Iris pigment epithelial cell (primary cell): ENCODE measurements around the gene FAM20B.

Experiments
- DNase-seq: peaks from one replicate; pipeline ENCODE4 v3.0.0-alpha.2; 2011; ENCODE audit warnings: low read depth

Gene FAM20B

GRCh38 chr1:179048339-179049124 is 22.8 kb downstream of the FAM20B start:
- no peak for DNase-seq

GRCh38 chr1:179052776-179053175 is 27.1 kb downstream of the FAM20B start:
- DNase-seq, result no peak

- no peak for DNase-seq
Measured at GRCh38 chr1:179053486-179053885, 27.8 kb downstream of the FAM20B start.

GRCh38 chr1:179055937-179056336 is 30.2 kb downstream of the FAM20B start:
- no peak for DNase-seq

DNA sequence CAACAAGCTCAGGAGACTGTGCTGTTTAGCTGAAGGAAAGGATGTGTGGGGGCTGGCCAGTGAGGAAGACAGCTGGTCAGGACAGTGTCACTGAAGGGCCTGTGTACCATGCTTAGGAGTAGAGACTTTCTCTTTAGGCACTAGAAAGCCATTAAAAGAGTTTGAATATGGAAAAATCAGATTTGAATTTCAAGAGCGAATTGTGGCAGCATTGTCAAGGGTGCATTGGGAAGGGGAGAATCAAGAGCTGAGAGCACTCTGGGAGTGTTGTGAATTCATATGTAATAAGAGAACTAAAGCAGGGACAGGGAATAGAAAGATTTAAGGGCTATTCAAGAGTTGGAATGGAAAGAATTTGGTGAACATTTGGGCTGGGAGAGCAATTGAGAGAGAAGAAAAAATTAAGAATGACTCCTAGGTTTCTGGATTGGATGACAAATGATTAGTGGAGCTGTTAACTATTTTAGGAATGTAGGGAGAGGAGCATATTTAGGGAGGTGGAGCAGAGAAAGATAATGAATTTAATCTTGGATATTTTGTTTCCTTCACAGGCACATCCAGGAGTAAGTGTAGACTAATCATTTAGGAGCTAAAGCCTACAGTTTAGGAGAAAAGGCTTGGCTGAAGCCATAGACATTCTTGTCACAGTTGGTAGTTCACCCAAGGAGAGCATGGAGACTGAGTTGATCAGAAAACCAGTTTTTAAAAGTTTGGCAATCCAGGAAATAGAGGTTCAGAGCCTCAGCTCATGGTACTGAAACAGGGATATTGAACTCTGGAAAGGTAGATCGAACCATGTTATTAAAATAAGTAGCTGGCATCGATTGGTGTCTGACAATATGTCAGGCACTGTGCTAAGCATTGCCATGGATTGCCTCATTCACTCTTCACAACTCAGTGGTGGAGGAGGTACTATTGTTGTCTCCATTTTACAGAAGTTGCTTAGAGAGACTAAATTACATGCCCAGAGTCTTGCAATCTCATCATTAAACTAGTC is 33.1 kb downstream of the FAM20B start:
- DNase-seq, result no peak

DNA sequence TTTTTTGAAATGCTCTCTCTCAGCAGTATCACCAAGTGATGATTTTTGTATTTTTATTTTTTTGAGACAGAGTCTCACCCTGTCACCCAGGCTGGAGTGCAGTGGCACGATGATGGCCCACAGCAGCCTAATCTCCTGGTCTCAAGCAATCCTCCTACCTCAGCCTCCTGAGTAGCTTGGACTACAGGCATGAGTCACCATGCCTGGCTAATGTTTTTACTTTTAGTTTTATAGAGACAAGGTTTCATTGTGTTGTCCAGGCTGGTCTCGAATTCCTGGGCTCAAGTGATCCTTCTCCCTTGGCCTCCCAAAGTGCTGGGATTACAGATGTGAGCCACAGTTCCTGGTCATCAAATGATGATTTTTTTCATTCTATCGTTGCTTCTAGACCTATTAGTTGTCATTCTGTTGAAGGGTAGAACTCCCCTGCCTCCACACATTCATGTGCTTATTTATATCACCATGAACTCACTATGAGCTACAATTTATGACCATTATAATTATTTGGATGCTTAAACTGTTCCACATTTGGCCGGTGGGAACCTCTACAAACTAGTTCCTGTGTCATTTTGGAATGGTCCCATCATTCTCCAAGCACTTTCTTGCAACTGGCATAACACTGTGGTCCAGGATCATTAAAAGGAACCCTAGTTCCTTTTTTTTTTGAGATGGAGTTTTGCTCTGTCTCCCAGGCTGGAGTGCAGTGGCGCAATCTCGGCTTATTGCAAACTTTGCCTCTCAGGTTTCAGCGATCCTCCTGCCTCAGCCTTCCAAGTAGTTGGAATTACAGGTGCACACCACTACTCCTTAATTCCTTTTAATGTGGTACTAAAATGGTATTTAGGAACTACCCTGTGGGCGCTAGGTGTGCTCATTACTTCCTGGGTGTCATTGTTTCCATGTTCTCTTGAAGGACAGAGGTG is 35.9 kb downstream of the FAM20B start:
- DNase-seq, result no peak

DNA sequence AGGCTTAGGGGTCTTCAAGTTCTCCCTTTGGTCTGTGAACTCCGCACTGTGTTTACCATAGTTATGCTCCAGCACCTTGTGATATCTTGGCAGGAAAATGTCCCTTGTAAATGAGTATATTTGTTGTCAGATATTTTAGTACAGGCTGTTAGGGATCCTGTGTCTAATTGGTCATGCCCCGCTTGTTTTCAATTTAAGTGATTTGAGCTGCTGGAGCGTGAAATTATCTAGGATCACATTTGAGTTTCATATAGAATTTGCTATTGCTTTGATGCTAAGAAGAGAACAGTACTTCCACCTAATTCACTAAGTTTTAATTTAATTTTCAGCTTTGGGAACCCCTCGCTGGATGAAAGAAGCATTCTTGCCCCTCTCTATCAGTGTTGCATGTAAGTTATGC is 40.8 kb downstream of the FAM20B start:
- no peak for DNase-seq

DNA sequence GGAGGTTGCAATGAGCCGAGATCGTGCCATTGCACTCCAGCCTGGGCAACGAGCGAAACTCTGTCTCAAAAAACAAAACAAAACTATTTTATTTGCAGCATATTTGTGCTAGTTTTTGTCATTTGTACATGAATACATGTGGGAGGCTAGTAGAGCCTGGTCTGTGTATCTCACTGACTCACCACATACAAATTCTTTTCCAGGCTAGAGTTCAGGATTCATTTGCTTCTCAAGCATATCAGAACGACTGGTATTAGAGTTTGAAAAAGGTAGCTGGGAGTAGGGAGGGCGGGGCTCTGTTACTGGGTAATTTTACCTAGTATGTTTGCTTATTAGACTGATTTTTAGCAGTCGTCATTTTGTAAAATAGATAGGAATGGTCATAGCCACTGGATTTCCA is 51.7 kb downstream of the FAM20B start:
- peak; percentile 84 for DNase-seq

- peak; percentile 79 for DNase-seq
Measured at GRCh38 chr1:179079113-179079761, 53.5 kb downstream of the FAM20B start.

DNA sequence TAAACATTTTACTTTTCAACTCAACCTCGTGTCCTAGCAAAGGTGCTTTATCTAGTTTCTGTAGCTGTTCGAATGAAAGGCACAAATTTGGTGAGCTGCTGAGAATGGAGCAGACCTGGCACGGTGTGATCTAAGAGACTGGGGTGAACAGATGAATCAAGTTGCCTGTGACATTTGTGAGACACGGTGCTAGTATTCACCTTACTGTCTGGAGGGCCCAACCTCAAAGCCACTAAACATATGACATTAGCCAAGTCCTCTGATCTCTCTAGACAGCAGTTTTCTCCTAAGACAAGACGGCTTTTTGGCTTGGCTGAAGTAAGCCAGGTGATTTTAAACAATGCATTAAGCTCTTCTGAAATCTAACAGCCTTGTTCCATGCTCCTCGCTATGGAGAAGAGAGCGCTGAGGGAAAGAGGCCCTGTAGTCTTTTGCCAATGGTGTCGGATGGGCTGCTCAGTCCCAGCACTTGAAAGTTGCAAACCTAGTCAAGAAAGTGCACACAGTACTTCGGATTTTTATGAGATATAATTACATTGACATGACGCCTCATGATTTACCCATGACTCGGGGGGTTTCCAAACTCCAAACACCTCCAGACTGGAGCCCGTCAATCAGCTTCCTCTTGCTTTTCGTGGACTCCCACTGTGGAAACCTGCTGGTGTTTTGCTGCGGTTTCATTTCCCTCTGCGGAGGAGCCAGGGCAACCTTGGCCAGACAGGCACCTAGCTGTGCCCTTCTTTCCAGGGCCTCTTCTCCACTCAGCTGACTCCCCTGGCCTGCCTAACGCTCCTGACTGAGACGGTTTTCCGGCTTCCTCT is 55.4 kb downstream of the FAM20B start:
- no peak for DNase-seq

GRCh38 chr1:179081687-179082332 is 56.1 kb downstream of the FAM20B start, which contains the start of gene TOR3A:
TSS of gene TOR3A (plus strand) at chr1:179082070. CDS start at chr1:179082129, 59 bp downstream.
- DNase-seq, result peak; percentile 90

DNA sequence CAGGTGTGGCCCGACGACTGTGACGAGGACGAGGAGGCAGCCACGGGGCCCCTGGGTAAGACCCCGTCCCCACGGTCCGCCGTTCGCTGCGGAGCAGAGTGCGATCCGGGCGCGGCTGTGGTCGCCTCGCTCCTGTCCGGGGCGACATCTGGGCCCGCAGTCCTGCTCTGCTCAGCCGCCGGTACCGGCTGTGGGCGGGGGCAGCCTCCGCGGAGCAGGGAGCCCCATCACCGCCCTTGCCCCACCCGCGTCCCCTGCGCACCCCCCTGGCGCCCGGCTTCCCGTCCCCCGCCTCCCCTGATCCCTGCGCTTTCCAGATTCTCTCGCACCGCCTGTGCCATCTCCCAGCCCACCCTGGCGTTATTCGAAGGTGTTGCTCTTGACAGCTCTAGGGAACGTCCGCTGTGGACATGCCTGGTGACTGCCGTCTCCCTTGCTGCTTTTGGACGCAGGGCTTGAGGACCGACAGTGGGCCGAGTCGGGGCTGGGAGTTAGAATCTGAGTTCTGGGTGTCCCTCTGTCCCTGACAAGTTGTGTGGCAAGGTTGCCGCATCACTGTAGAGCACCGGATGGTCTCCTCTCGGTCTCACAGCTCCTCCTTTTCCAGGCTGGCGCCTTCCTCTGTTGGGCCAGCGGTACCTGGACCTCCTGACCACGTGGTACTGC is 56.8 kb downstream of the FAM20B start:
- peak; percentile 19 for DNase-seq

DNA sequence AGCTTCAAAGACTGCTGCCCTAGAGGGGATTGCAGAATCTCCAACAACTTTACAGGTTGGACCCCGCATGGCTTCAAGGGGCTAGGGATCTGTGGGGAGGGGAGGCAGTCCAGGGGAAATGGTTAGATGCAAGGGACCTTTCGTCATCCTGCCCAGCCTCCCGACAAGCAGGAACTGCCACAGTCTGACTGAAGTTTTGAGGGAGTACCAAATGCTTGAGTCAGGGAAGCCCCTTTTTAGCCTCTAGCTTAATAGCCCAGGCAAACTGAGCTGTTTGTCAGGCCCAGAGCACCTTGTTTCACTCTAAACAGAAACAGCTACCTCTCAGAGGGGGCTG is 57.3 kb downstream of the FAM20B start:
- DNase-seq, result peak; percentile 43

DNA sequence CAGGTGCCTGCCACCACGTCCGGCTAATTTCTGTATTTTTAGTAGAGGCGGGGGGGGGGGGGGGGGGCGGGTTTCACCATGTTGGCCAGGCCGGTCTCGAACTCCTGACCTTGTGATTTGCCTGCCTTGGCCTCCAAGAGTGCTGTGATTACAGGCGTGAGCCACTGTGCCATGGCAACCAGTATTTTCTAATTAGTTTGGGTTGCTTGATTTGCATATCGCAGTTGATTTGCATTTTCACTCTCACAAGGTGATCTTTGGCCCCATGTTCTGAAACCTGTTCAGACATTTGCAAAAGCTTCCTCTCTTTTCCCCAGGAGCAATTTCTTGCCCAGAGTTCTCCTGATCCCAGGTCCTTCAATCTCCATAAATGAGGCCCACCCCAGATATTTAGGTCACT is 57.8 kb downstream of the FAM20B start:
- DNase-seq, result no peak

DNA sequence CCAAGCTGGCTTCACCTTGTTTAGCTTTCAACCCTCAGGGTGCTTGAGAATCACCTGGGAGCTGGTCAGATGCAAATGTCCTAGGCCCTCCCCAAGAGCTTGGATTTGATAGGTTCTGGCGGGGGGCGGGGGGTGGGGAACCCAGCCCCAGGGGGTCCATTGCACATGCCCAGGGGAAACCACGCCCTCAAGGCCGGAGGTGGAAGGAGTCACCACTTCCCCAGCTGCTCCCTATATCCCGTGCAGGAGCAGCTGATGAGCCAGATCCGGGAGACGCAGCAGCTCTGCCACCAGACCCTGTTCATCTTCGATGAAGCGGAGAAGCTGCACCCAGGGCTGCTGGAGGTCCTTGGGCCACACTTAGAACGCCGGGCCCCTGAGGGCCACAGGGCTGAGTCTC is 62.0 kb downstream of the FAM20B start:
- peak; percentile 18 for DNase-seq

GRCh38 chr1:179089827-179090482 is 64.3 kb downstream of the FAM20B start:
- no peak for DNase-seq

DNA sequence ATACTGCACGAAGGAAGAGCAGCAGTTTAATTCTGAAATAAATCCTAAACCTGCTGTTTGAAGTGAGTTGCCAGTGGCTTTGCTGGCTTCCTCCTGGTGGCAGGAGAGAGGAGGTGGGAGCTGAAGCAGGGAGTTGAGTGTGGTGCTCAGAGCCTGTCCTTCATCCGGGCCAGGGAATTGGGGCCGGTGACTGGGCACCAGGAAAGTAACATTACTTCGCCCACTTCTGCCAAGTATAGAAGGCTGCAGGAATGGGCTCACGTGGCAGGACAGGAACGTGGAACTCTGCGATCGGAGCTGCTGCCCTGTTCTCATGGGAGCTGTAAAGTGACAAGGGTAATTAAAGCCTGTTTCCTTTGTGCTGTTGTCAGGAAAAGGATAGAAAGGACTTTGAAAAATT is 64.8 kb downstream of the FAM20B start:
- DNase-seq, result no peak

DNA sequence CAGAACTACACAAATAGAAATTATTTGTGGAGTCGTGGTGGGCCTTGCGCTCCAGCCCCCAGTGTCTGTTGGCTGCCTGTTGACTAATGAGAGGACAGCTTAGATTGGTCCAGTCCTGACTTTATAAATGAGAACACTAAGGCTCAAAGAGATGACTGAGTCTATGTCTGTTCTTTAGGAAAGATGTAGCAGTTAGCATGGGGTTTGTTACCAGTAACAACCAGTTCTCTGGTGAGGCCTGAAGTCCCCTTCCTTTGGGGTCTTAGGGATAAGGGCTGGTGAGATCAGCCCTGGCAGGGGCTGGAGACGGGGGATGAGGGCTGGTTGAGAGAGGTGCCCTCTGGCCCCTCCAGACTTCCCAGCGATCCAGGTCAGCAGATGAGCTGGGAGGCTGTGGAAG is 65.2 kb downstream of the FAM20B start:
- DNase-seq, result no peak

DNA sequence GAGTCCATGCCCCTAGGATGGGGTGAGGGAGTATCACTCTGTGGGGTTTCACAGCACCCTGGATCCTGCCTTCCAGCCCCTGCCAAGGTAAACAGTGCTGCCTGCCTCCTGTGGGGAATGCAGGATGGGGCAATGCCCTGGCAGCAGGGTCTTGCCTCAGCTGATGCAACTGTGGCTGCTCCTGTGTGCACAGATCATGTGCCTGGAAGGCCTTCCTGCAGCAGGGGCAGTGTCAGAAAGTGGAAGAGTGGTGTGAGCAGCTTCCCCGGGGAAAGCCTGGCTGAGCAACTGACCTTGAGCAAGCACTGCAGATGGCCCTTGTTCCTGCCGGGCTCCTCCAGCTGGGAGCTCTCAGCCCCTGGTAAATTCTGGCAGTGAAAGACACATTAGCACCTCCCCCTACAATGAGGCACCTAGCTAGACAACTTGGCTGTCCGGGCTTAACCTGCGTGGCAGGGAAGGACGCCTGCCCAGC is 66.0 kb downstream of the FAM20B start:
- DNase-seq, result peak; percentile 53
